Midbrain (tissue), 1 donor: ENCODE data around the gene VSTM4.

Experiments used
- DNase-seq: peaks from one replicate; lab custom pipeline; 2025; lab: John Stamatoyannopoulos, UW

Gene VSTM4

GRCh38 chr10:49040601-49041000 lies 74.7 kb downstream of the VSTM4 start:
- DNase-seq = no peak

- no peak for DNase-seq
Measured at GRCh38 chr10:49039409-49039808, 75.9 kb downstream of the VSTM4 start.

DNA sequence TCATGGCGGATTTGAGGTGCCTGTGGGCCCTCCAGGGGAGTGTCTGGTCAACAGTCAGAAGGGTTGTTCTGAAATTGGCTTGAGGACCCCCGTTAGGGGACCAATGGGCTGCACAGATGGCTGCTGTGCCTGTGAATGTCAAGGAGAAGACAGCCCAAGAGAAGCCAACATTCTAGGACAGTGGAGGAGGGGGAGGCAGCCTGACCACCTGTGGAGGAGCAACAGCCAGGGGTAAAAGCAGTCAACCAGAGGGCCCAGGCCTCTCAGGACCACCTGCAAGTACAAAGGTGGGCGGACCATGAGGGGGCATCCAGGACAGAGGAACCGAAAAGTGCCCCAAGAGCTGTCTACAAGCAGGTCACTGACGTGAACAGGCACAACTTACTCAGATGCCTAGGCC lies 76.6 kb downstream of the VSTM4 start:
- no peak for DNase-seq

GRCh38 chr10:49037187-49037586 lies 78.1 kb downstream of the VSTM4 start:
- DNase-seq = no peak

- no peak for DNase-seq
Measured at GRCh38 chr10:49036638-49037037, 78.7 kb downstream of the VSTM4 start.

- DNase-seq = no peak
Measured at GRCh38 chr10:49035920-49036319, 79.4 kb downstream of the VSTM4 start.

DNA sequence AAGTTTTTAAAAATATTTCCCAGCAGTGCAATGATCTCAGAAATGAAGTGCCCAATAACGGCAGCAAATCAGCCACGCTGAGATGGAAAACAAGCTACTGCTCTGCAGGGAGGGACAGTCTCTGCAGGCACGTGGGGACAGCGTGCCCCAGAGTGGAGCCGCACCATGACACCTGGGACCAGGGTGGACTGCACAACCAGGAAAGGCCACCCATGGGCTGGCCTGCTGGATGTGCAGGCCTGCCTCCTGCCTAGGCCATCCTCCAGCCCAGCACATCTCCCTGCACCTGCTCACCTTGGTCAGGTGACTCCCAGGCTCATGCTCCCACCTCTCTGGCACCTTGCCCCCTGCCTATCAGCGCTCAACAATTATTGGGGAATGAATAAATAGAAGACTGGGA lies 80.4 kb downstream of the VSTM4 start:
- DNase-seq = no peak

- no peak for DNase-seq
Measured at GRCh38 chr10:49033939-49034338, 81.4 kb downstream of the VSTM4 start.

DNA sequence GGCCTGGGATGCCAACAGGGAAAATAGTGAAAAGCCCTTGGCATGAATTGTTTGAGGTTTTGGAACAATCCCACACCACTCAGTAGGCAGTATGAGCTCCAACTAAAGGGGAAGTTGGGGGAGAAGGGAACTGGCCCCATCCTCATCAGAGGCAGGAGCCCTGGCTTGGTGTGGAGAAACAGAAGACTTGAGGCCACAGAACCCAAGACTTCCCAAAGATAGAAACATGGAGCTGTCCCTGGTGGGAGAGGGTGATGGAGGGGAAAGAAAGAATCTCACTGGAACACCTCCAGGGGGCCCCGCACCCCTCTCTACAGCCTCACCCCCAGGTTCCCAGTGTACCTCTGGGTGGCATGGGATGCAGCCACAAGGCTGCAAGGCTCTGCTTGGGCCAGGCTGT lies 85.7 kb downstream of the VSTM4 start:
- no peak for DNase-seq

DNA sequence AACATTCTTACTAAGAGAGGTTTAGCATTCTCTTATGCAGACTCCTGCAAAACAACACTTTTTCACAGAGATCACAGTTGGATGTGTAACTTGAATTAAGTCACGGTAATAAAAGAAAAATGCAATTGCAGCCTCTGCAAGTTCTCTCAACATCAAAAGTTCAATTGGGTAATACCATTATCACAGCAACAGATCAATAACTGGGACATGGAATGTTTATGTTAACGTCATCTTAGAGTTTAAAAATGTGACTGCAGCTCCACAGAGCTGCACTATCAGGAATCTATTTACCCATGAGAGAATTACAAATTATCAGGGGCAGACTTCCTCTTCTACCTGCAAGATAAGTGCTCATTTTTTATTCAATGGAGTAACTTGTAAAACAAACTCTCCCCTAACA lies 86.7 kb downstream of the VSTM4 start:
- no peak for DNase-seq

GRCh38 chr10:49025347-49025983 lies 89.9 kb downstream of the VSTM4 start:
- DNase-seq = no peak

GRCh38 chr10:49024484-49024883 lies 90.8 kb downstream of the VSTM4 start:
- DNase-seq = no peak

DNA sequence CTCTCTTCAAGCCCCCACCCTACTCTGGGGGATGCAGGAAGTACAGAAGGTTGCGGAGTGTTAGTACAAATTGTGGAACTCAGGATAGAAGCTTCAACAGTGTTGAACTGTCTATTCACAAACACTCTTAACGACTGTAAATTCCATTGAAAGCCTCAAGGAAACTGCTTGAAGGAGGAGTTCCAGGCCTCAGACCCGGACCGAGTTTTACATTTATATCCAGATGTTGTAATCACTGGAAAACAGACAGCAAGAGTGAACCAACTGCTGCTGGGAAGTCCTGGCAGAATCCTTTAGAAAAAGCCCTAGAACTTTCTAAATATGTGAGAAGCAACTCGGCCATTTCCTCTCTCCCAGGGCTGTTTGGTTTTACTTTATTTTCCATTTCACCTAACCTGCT lies 91.6 kb downstream of the VSTM4 start:
- no peak for DNase-seq

GRCh38 chr10:49023071-49023470 lies 92.3 kb downstream of the VSTM4 start:
- DNase-seq = no peak

DNA sequence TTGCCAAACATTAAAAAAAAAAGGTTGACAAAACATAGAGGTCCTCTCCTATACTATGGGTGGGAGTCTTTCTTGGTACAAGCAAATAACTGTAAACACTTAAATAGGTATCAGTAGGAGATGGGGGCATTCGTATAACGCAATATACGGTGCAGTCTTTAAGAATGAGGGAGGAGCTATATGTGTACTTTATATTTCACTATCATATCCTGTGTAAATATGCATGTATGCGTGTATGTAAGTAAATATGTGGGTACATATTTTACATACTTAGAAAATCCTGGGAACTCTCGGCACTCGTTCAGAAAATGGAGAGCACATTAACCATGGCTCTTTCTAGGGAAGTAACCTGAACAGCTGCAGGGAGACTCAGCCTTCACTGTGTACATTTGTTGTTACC lies 93.6 kb downstream of the VSTM4 start:
- DNase-seq = no peak

DNA sequence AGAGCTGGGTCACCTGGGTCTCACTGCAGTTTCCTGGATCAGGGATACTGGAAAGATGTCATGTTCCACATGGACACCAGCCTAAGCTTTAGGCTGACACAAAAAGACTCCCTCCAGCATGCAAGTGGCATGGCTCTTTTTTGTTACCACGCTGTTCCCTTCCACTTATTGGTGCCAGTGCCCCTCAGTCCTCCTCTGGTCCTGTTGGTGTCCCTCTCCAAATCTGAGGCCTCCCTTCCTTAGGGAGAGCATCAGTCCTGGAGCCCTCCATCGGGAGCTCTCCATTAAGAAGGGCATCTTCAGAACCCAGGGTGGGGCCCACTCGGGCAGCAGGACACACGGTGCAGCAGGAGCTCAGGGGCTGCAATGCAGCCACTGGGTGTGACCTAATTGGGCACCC lies 99.6 kb downstream of the VSTM4 start:
- no peak for DNase-seq

- DNase-seq = no peak
Measured at GRCh38 chr10:49012603-49013002, 102.7 kb downstream of the VSTM4 start.

- no peak for DNase-seq
Measured at GRCh38 chr10:49011756-49012155, 103.6 kb downstream of the VSTM4 start.

GRCh38 chr10:49010865-49011264 lies 104.5 kb downstream of the VSTM4 start:
- no peak for DNase-seq

DNA sequence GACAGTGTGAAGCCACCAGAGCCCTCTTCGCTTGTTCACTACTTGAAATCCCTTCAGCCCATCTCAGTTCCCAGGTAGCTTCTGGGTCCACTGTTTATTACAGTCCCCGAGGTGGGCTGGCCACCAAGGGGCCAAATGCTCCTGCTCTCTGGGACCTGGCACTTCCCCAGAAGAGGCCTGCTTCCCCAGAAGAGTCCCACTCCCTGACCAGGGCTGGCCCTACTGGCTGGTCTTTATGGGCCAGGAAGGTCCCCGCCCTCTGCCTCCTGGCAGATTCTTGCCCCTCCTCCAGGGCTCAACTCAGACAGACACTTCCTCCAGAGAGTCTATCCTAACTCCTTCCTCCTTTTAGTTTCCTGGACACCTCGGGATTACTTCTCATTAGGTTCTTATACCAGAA lies 105.0 kb downstream of the VSTM4 start:
- DNase-seq = no peak

DNA sequence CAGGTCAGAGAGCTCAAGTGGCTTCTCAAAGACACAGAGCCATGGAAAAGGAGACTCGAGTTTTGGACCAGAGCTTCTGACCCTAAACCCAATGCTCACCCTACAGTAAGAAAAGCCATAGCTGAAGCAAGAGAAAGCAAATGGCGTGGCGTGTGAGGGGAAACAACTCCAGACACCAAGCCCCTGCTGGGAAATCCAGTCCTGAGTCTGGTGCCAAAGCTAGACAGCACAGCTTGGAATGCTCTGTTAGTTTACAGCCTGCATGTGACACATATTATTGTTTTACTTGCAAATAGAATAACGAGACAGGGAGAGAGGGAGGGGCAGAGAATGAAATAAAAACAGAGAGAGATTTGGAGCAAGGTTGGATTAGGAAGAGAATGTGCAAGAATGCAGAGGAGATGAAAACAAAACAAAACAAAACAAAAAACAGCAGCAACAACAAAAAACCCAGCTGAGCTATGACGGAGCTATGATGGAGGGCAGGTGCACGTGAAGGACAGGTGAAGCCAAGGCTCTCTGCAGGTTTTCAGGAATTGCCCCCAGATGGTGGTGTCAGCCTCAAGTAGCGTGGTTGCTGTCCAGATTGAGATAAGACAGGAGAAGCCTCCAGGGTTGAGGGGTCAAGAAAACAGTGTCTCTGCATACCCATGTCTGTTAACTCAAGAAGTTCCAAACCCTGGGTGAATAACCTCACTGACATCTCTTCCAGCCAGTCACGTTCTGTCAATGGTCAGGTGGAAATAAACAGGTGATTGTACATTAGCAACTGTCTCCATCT lies 105.9 kb downstream of the VSTM4 start:
- no peak for DNase-seq

DNA sequence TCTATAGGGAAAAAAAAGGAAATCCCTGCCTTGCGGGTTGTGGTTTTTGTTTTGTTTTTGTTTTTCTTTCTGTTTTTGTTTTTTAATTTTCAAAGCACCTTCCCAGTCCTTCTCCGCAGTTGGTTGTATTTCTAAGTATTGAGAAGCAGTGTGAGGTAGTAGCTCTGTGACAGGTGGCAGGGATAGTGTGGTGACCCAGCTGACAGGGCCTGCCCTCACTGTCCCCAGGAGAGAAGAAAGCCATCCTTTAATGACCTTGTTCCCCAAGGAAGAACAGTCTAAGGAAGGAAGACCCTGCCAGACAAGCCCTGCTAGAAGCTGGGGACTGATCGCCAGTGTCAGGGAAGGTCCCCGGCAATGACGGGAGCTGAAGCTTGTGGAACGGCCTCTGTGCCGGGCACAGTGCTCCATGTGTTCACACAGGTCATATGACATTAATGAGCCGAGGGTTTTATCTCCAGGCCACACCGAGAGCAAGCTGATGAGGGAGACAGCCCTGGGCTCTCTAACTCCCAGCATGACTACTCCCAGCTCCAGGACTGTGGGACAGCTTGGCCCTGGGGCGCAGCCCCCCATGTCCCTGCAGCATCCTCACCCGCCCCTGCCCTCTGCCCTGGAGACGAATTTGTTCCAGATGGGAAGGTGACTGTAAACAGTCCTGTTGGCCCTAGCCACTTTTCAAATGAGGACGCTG lies 106.7 kb downstream of the VSTM4 start:
- DNase-seq = no peak

- DNase-seq = no peak
Measured at GRCh38 chr10:49008091-49008490, 107.2 kb downstream of the VSTM4 start.
